H7 (cell line): ENCODE results near the gene GMDS. TPM values are rescaled to one million over a fixed set of nuclear protein-coding genes. Genes with fewer than 3 reads are reported as not detected.

Experiments
- DNase-seq: peaks from one replicate; pipeline ENCODE4 v3.0.0; 2012
- H3K27me3 ChIP-seq: 2 replicates; pipeline ENCODE4 v1.6.0; 2011; ENCODE audit warnings: mild to moderate bottlenecking, low read length; ENCODE audit not compliant: control insufficient read depth, insufficient read depth
- H3K36me3 ChIP-seq: replicated peaks from 2 replicates; pipeline ENCODE4 v1.5.1; 2011; ENCODE audit warnings: low read length; ENCODE audit not compliant: control insufficient read depth, insufficient read depth
- H3K4me3 ChIP-seq: 2 replicates; pipeline ENCODE4 v1.5.1; 2011; ENCODE audit warnings: low read depth, mild to moderate bottlenecking, control low read depth, low read length, moderate library complexity; ENCODE audit not compliant: insufficient read depth
- total RNA-seq: library from RNA; depleted of rRNA; stranded (reverse); fragments of >200 nt; shearing (Covaris generic); gene quantifications from 2 replicates; pipeline ENCODE4 v1.2.3, GENCODE V29; 2014

The GMDS gene
- total RNA-seq, 1 experiment from 2014 or later: 9.0 TPM

GRCh38 chr6:1940381-1940780, 305.0 kb downstream of the GMDS start:
- no peaks in the 10 kb centered on the region for H3K36me3 ChIP-seq
- no peak for DNase-seq
- H3K27me3 ChIP-seq: no peaks in the 10 kb centered on the region
- no peak overlapping the region for H3K4me3 ChIP-seq

DNA sequence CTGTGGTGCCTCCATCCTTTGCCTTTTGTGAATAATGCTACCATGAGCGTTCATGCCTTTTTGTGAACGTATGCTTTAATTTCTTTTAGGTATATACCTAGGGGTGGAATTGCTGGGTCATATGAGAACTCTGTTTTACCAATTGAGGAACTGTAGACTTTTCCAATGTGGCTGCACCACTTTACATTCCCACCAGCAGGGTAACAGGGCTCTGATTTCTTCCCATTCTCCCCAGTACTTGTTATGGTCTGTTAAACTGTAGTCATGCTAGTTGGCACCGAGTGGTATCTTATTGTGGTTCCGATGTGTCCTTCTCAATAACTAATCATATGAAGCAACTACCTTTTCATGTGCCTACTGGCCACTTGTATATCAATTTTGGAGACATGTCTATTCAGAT, 312.1 kb downstream of the GMDS start:
- Histone ChIP-seq H3K36me3 (no peaks in the 10 kb centered on the region), H3K27me3 (no peaks in the 10 kb centered on the region)
- DNase-seq: no peak

GRCh38 chr6:1931817-1932216, 313.6 kb downstream of the GMDS start:
- no peak overlapping the region for H3K4me3 ChIP-seq
- DNase-seq: no peak

More for the DNA sequence above, 312.1 kb downstream of the GMDS start:
- H3K4me3 ChIP-seq: no peak overlapping the region

DNA sequence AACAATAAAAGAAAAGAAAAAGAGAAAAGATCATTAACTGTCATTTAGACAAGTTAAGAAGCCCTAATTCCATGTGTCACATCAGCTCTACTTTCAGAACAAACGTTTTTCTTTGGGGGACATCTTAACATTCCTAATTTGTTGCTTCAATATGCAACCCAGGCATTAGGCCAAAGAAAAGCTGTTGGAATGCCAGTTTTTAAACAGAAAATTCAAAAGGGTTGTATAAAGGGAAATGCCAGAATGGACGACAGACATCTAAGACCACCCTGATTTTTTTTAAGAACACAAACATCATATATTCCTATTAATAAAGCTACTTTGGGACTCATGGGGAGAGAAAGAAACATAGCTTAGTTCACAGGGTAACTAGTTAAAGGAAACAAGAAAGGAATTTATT, 315.0 kb downstream of the GMDS start:
- Histone ChIP-seq H3K27me3 (no peaks in the 10 kb centered on the region), H3K36me3 (no peaks in the 10 kb centered on the region), H3K4me3 (no peak overlapping the region)
- no peak for DNase-seq

More at GRCh38 chr6:1931817-1932216, 313.6 kb downstream of the GMDS start:
- no peaks in the 10 kb centered on the region for H3K27me3 ChIP-seq
- H3K36me3 ChIP-seq: no peaks in the 10 kb centered on the region

DNA sequence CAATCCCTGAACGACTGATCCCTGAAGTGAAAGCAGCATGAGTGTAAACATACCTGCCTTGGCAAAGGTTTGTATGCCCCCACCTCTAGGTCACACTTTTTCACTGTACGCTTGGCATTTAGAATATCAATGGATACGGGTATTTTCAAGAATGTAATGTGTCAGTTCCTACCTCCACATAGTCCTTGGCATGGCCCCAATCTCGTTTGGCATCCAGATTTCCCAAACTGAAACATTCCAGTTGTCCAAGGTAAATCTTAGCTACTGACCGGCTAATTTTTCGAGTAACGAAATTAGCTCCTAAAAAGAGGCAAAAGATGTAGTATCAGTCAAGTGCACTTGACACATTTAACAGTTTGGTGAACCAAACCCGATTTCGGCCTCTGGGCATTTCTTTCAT, 315.5 kb downstream of the GMDS start:
- Histone ChIP-seq H3K27me3 (no peaks in the 10 kb centered on the region), H3K36me3 (no peaks in the 10 kb centered on the region), H3K4me3 (no peak overlapping the region)
- DNase-seq: no peak

DNA sequence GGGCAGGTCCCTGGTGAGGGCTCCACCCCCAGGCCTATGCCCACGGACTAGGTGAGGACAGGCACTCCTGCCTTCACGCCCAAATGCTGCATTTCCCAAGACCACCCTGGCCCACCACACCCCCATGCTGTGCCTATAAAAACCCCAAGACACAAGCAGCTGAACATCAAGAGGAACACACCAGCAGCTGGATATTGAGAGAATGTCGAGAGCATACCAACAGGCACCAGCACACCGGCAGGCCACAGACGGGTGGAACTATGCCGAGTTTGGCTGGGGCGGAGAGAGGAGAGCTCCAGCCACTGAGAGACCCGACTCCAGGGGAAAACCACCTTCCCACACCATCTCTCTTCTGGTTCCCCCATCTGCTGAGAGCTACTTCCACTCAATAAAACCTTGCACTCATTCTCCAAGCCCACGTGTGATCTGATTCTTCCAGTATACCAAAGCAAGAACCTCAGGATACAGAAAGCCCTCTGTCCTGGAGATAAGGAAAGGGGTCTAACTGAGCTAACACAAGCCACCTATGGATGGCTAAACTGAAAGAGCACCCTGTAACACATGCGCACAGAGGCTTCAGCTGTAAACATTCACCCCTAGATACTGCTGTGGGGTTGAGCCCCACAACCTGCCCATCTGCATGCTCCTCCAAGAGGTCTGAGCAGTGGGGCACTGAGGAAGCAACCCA, 319.5 kb downstream of the GMDS start:
- no peaks in the 10 kb centered on the region for H3K27me3 ChIP-seq
- H3K36me3 ChIP-seq: no peaks in the 10 kb centered on the region
- no peak for DNase-seq
- no peak overlapping the region for H3K4me3 ChIP-seq

DNA sequence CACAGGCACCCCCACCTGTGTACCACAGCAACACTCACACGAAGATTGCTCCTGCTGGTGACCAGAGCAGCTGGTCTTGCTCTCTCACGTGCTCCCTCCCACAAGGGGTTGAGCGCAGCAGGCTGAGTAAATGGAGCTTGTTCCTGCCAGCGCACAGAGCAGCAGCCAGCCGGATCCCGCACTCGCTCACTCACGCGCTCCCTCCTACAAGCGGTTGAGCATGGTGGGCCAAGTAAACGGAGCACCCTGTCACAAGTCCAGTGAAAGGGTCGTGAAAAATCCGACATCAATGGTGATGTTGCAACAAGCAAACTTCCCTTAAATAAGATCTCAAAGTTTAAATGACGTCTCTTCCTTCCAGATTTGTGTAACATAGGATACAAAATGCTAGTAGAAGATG, 322.0 kb downstream of the GMDS start:
- Histone ChIP-seq H3K36me3 (no peaks in the 10 kb centered on the region), H3K27me3 (no peaks in the 10 kb centered on the region), H3K4me3 (no peak overlapping the region)
- no peak for DNase-seq

DNA sequence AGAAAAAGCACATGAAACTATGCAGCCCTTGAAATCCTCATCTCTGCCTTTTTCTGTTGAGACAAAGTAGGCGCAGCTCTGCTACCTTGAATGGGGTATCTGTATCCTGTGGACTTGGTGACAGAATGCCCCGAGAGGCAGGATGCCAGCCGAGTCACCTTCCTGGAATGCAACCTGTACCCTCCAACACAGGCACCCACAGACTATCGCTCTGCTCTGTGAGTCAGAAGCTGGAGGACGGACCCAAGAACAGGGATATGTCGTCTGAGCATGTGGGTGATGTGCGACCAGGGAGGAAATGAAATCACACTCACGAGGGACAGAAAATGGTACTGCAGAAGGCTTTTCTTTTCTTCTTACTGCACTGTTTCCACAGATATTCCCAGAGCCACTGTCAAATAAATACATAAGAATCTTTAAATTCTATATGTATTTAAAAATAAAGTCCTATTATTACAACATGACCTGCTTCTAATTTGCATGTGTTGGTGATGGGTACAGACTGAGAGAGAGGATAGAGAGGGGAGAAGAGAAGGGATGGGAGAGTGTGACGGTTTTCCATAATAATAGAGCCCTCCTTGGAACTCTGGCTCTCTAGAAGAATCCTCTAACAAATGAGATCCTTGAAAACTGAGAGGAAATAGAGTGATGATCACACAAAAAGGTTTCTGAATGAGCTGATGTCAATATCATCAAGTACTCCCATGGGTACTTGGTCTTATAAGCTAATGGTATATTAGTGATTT, 327.6 kb downstream of the GMDS start:
- Histone ChIP-seq H3K27me3 (no peaks in the 10 kb centered on the region), H3K4me3 (no peak overlapping the region), H3K36me3 (no peaks in the 10 kb centered on the region)
- DNase-seq: no peak

DNA sequence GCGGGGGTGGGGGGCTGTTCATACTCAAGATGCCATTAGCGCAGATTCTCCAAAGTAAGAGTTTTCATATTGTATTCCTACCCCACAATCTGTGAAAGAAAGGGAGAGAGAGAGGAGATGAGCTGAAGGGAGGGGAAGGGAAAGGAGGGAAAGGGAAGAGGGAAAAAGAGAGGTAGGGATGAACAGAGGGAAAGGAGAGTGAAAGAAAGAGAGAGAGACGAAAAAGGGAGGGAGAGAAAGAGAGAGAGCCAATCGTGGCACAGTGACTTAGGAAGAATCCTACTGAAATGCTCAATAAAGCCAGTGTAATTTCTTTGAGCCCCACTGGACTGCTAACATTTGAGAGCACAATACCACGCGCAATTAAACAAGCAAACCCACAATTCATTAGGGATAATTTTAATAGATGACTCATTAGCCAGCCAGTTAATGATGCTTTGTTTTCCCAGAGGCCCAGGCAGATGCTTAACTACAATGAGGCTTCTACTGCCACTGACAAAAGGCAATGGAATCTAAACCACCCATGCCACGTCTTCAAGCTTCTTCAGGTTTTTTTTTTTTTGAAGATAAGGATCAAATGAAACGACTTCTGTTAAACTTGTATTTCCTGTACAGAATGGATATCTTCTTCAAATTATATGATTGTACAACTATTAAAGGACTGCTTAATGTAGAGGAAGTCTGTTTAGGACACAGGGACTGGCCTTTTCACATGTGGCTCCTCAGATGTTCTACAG, 328.9 kb downstream of the GMDS start:
- Histone ChIP-seq H3K4me3 (no peak overlapping the region), H3K36me3 (no peaks in the 10 kb centered on the region), H3K27me3 (no peaks in the 10 kb centered on the region)
- no peak for DNase-seq

DNA sequence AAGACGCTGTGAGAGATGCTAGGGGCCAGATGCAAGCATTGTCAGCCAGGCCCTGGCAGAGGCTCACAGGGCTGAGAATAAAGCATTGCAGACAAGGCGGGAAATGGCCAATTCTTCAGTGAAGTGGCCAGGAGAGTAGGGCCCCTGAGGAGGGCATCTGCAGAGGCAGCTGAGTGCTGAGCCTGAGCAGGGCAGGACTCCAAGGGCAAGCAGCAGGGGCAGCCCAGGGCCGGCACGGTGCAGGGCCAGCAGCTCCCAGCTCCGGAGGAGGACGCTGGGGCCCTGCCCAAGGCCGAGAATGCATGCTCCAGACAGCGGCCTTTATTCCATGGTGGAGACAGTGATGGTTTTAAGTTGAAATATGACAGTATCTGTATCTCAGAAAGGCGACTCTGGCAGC, 330.2 kb downstream of the GMDS start:
- Histone ChIP-seq H3K27me3 (no peaks in the 10 kb centered on the region), H3K36me3 (no peaks in the 10 kb centered on the region), H3K4me3 (no peak overlapping the region)
- no peak for DNase-seq

DNA sequence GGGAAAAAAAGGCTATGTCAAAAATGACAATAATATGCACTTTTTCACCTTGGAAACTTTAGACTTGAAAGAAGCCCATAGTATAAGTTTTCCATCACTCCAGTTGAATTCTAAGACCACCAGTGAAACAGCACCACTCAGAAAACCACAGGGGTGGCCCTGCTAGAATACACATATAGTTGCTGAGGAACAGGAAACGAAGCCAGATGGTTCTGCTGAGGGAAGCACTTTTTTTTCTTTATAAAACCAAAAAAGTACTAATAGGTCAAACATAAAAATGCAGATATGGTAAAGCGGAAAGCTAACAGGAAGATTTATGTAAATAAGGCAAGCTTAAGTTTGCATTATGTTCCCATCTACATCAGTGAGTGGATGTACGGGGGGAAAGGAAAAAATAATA, 331.8 kb downstream of the GMDS start:
- Histone ChIP-seq H3K27me3 (no peaks in the 10 kb centered on the region), H3K36me3 (no peaks in the 10 kb centered on the region), H3K4me3 (no peak overlapping the region)
- no peak for DNase-seq

GRCh38 chr6:1912731-1913130, 332.7 kb downstream of the GMDS start:
- Histone ChIP-seq H3K27me3 (no peaks in the 10 kb centered on the region), H3K4me3 (no peak overlapping the region), H3K36me3 (no peaks in the 10 kb centered on the region)
- no peak for DNase-seq

DNA sequence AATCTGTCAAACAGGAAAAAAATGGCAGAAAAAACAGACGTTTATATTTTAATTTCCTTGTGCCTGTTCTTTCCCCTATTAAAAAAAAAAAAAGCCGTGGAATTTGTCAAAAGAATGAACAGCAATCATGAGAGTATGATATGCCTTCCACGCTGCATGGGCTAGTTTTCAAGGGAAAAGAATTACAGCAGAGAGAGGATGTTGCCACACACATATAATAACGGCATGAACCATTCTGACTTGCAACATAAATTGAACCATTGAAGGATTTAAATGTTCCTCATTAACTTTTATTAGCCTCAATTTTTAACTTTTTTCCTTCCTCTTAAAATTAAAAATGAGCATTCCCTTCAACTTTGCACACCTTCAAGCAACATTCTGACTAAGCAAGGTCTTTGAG, 333.9 kb downstream of the GMDS start:
- no peaks in the 10 kb centered on the region for H3K36me3 ChIP-seq
- no peak for DNase-seq
- H3K4me3 ChIP-seq: no peak overlapping the region
- H3K27me3 ChIP-seq: no peaks in the 10 kb centered on the region

- DNase-seq: no peak
- no peaks in the 10 kb centered on the region for H3K27me3 ChIP-seq
- no peaks in the 10 kb centered on the region for H3K36me3 ChIP-seq
- H3K4me3 ChIP-seq: no peak overlapping the region
These were observed 334.6 kb downstream of the GMDS start for GRCh38 chr6:1910621-1911407.
